Gastrocnemius medialis (tissue), 4 donors: ENCODE results near the gene TRAF7.

Experiments
- CTCF ChIP-seq, 5 experiments: fragments of 450-650 bp in 3 of 5; fragments of 200-600 bp in 2 of 5; sonication (generic) in 2 of 5; IDR thresholded peaks in 4 of 5; conservative IDR thresholded peaks in 1 of 5; 1 replicate in 4 of 5; 2 replicates in 1 of 5; pipeline ENCODE4 v1.5.1; 2016 to 2019; ENCODE audit warnings: antibody characterized with exemption in 5 of 5, mild to moderate bottlenecking in 3 of 5, moderate library complexity in 3 of 5
- POLR2A ChIP-seq, 2 donors: fragments of 450-650 bp; IDR thresholded peaks; one replicate each; pipeline ENCODE4 v1.6.1; 2017; ENCODE audit warnings: antibody characterized with exemption in 2 of 2, mild to moderate bottlenecking in 2 of 2, moderate library complexity in 2 of 2

- TF ChIP-seq POLR2A (IDR thresholded peaks at IDR 0.05) (no peak), CTCF (IDR thresholded peaks at IDR 0.05 in 4 of 5, conservative IDR thresholded peaks at IDR 0.05 in 1 of 5) (no peak)
Measured at GRCh38 chr16:2194166-2194834, 38.7 kb downstream of the TRAF7 start.
